LoVo (cell line): ENCODE measurements around the gene WDR46.

Experiments
- DNase-seq: peaks from one replicate; pipeline ENCODE4 v3.0.0-alpha.2; 2016; ENCODE audit warnings: low spot score

Gene WDR46

GRCh38 chr6:33288921-33289783 is at the start of gene WDR46, which contains the start of gene PFDN6:
Gene WDR46 (minus strand): TSS chr6:33289239. CDS start chr6:33289170, 69 bp downstream.
Gene PFDN6 (plus strand): TSS chr6:33289601. CDS start chr6:33289857, 256 bp downstream.
- DNase-seq = peak; percentile 89

- DNase-seq = no peak
Measured at GRCh38 chr6:33336495-33336894, 47.5 kb upstream of the WDR46 start.

- DNase-seq = no peak
Measured at GRCh38 chr6:33335916-33336315, 46.9 kb upstream of the WDR46 start.

GRCh38 chr6:33333666-33334065 is 44.6 kb upstream of the WDR46 start:
- no peak for DNase-seq

- no peak for DNase-seq
Measured at GRCh38 chr6:33330736-33331135, 41.7 kb upstream of the WDR46 start.

GRCh38 chr6:33329058-33329457 is 40.0 kb upstream of the WDR46 start:
- DNase-seq = no peak

GRCh38 chr6:33324125-33324524 is 35.1 kb upstream of the WDR46 start:
- DNase-seq = no peak

- DNase-seq = no peak
Measured at GRCh38 chr6:33323623-33323948, 34.5 kb upstream of the WDR46 start.

- DNase-seq = no peak
Measured at GRCh38 chr6:33321227-33321626, 32.2 kb upstream of the WDR46 start.

GRCh38 chr6:33320315-33321181 is 31.5 kb upstream of the WDR46 start:
- DNase-seq = no peak

GRCh38 chr6:33319939-33320314 is 30.9 kb upstream of the WDR46 start:
- DNase-seq = no peak

- DNase-seq = no peak
Measured at GRCh38 chr6:33318426-33319073, 29.5 kb upstream of the WDR46 start.

GRCh38 chr6:33317669-33318425 is 28.8 kb upstream of the WDR46 start, which contains the start of gene ZBTB22:
Gene ZBTB22 (minus strand): TSS chr6:33317744. CDS start chr6:33316916, 828 bp downstream.
- peak; percentile 98 for DNase-seq

- DNase-seq = no peak
Measured at GRCh38 chr6:33317419-33317668, 28.3 kb upstream of the WDR46 start.

- no peak for DNase-seq
Measured at GRCh38 chr6:33316603-33317418, 27.8 kb upstream of the WDR46 start.

- DNase-seq = no peak
Measured at GRCh38 chr6:33315793-33316602, 27.0 kb upstream of the WDR46 start.

GRCh38 chr6:33314943-33315792 is 26.1 kb upstream of the WDR46 start:
- no peak for DNase-seq

- peak; percentile 51 for DNase-seq
Measured at GRCh38 chr6:33314515-33314942, 25.5 kb upstream of the WDR46 start.
